ENCODE measurements around the gene TMEM129.

The TMEM129 gene

GRCh38 chr4:1722551-1723118 is 1.5 kb upstream of the TMEM129 start:
- in situ Hi-C loops (cut with HindIII; ENCODE audit: low sequenced_read_pairs) = no loop called here

GRCh38 chr4:1721666-1722550 is 785 bp upstream of the TMEM129 start:
- in situ Hi-C loops (cut with HindIII; ENCODE audit: low sequenced_read_pairs) = no loop called here

- in situ Hi-C loops (cut with HindIII; ENCODE audit: low sequenced_read_pairs) = no loop called here
These were observed 750 bp downstream of the TMEM129 start for GRCh38 chr4:1720163-1720983.

- in situ Hi-C loops (cut with HindIII; ENCODE audit: low sequenced_read_pairs) = no loop called here
These were observed 2.9 kb downstream of the TMEM129 start for GRCh38 chr4:1718095-1718850.

GRCh38 chr4:1717129-1718094 is 3.7 kb downstream of the TMEM129 start:
- in situ Hi-C loops (cut with HindIII; ENCODE audit: low sequenced_read_pairs) = no loop called here

- in situ Hi-C loops (cut with HindIII; ENCODE audit: low sequenced_read_pairs) = no loop called here
These were observed 4.8 kb downstream of the TMEM129 start for GRCh38 chr4:1716065-1716945.

GRCh38 chr4:1715002-1715758 is 5.9 kb downstream of the TMEM129 start:
- in situ Hi-C loops (cut with HindIII; ENCODE audit: low sequenced_read_pairs) = no loop called here

GRCh38 chr4:1714303-1715001 is 6.7 kb downstream of the TMEM129 start:
- in situ Hi-C loops (cut with HindIII; ENCODE audit: low sequenced_read_pairs) = no loop called here

- in situ Hi-C loops (cut with HindIII; ENCODE audit: low sequenced_read_pairs) = no loop called here
These were observed 7.9 kb downstream of the TMEM129 start for GRCh38 chr4:1713003-1713851.

- in situ Hi-C loops (cut with HindIII; ENCODE audit: low sequenced_read_pairs) = no loop called here
These were observed 8.7 kb downstream of the TMEM129 start, which contains the start of gene SLBP for GRCh38 chr4:1712216-1713002. TSS of gene SLBP (minus strand) at chr4:1712319. CDS start at chr4:1712188, 131 bp downstream.

- in situ Hi-C loops (cut with HindIII; ENCODE audit: low sequenced_read_pairs) = no loop called here
These were observed 9.4 kb downstream of the TMEM129 start for GRCh38 chr4:1711571-1712215.

GRCh38 chr4:1711055-1711570 is 10.0 kb downstream of the TMEM129 start:
- in situ Hi-C loops (cut with HindIII; ENCODE audit: low sequenced_read_pairs) = no loop called here

- in situ Hi-C loops (cut with HindIII; ENCODE audit: low sequenced_read_pairs) = no loop called here
These were observed 12.5 kb downstream of the TMEM129 start for GRCh38 chr4:1708581-1708980.

- in situ Hi-C loops (cut with HindIII; ENCODE audit: low sequenced_read_pairs) = no loop called here
These were observed 14.8 kb downstream of the TMEM129 start for GRCh38 chr4:1706358-1706757.

- in situ Hi-C loops (cut with HindIII; ENCODE audit: low sequenced_read_pairs) = no loop called here
These were observed 15.4 kb downstream of the TMEM129 start for GRCh38 chr4:1705732-1706131.

All from endothelial cell of hepatic sinusoid (primary cell).